ENCODE data around the gene MAVS.
"Not testable (repeated sequence)": the region's sequence is repeated elsewhere in the genome, so short reads cannot be mapped to it uniquely, and the experiment has no call there.

MAVS gene

GRCh38 chr20:3843990-3844619, 2.5 kb upstream of the MAVS start:
- not testable (repeated sequence) for H3K4me3 Mint-ChIP-seq
- H3K36me3 Mint-ChIP-seq (ENCODE audit: insufficient read depth) = peaks cover 10% of the 10 kb centered on the region

GRCh38 chr20:3846378-3846739, 275 bp upstream of the MAVS start:
- no peak for DNase-seq
- Mint-ChIP-seq H3K27ac (peak overlapping the region; percentile 94), H3K27me3 (no peaks in the 10 kb centered on the region), H3K9me3 (no peaks in the 10 kb centered on the region), H3K36me3 (ENCODE audit: insufficient read depth) (peaks cover 16% of the 10 kb centered on the region), H3K4me3 (peak overlapping the region; percentile 88 to 90), H3K4me1 (ENCODE audit: low read depth in 2 of 2) (peaks cover 19% of the 10 kb centered on the region in 2 donors)
- ATAC-seq (replicated peaks) = no peak

More at GRCh38 chr20:3843990-3844619, 2.5 kb upstream of the MAVS start:
- ATAC-seq (replicated peaks); H3K9me3 Mint-ChIP-seq; H3K27me3 Mint-ChIP-seq; H3K27ac Mint-ChIP-seq; DNase-seq: not testable (repeated sequence)
- peaks cover 13 to 19% of the 10 kb centered on the region in 2 donors for H3K4me1 Mint-ChIP-seq (ENCODE audit: low read depth in 2 of 2)

DNA sequence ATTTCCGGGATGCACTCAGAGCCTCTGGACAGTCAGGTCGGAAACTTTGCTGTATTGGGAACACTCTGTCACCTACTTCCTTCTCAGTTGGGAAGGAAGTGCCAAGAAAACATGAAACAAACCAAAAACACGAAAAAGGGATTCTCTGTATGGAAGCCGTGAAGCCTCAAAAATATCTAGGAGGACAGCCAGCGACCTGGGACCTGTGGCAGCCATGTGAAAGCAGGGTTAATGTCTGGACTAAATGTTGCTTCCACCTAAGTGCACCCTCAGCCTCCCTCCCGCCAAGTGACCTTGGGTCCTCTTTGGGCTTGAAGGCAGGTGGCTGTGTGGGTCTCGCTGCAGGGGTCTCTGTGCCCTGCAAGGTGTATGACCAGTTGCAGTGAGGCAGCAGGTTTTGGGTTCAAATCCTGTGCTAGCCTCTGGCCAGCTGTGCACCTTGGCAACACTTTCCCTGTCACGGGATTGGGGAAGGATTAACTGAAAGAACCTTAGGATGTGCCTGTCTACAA, 851 bp downstream of the MAVS start:
- DNase-seq = no peak
- Mint-ChIP-seq H3K4me3 (peak overlapping the region; percentile 88 to 90), H3K36me3 (ENCODE audit: insufficient read depth) (peaks cover 16% of the 10 kb centered on the region), H3K4me1 (ENCODE audit: low read depth in 2 of 2) (peaks cover 19% of the 10 kb centered on the region in 2 donors), H3K27ac (peak overlapping the region; percentile 94), H3K27me3 (no peaks in the 10 kb centered on the region), H3K9me3 (no peaks in the 10 kb centered on the region)
- no peak for ATAC-seq (replicated peaks)

GRCh38 chr20:3848565-3848964, 1.9 kb downstream of the MAVS start:
- Mint-ChIP-seq H3K4me1 (ENCODE audit: low read depth in 2 of 2) (peaks cover 19% of the 10 kb centered on the region in 2 donors), H3K9me3 (no peaks in the 10 kb centered on the region), H3K36me3 (ENCODE audit: insufficient read depth) (peaks cover 16% of the 10 kb centered on the region), H3K4me3 (peak overlapping the region; percentile 88 to 90), H3K27me3 (no peaks in the 10 kb centered on the region), H3K27ac (peak overlapping the region; percentile 83 to 94)
- DNase-seq = no peak
- no peak for ATAC-seq (replicated peaks)

DNA sequence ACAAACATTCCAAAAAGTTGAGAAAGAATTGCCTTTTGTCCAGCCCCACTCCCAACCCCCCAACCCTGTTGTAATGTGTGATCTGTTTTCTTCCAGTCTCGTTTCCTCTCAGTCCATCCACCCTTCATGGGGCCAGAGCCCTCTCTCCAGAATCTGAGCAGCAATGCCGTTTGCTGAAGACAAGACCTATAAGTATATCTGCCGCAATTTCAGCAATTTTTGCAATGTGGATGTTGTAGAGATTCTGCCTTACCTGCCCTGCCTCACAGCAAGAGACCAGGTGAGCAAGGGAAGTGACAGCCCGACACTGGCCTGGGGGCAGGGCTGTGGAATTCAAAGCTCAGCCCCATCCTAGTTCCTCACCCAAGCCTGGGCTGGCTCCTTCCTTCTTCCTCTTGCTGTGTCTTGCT, 7.8 kb downstream of the MAVS start:
- Mint-ChIP-seq H3K36me3 (ENCODE audit: insufficient read depth) (peaks cover 55% of the 10 kb centered on the region), H3K4me1 (ENCODE audit: low read depth in 2 of 2) (peaks cover 11% of the 10 kb centered on the region in 2 donors), H3K4me3 (no peak overlapping the region), H3K27ac (peak overlapping the region in 1 of 2 donors; percentile 21), H3K27me3 (no peaks in the 10 kb centered on the region), H3K9me3 (no peaks in the 10 kb centered on the region)
- ATAC-seq (replicated peaks) (no peak), DNase-seq (no peak)

GRCh38 chr20:3857405-3857804, 10.8 kb downstream of the MAVS start:
- no peak overlapping the region for H3K27ac Mint-ChIP-seq

GRCh38 chr20:3858689-3859088, 12.1 kb downstream of the MAVS start:
- H3K36me3 Mint-ChIP-seq (ENCODE audit: insufficient read depth) = peaks cover 76% of the 10 kb centered on the region
- H3K4me3 Mint-ChIP-seq = no peak overlapping the region
- no peak overlapping the region for H3K27ac Mint-ChIP-seq
- DNase-seq (no peak), ATAC-seq (replicated peaks) (no peak)
- H3K27me3 Mint-ChIP-seq = no peaks in the 10 kb centered on the region
- peaks cover 7 to 12% of the 10 kb centered on the region in 2 donors for H3K4me1 Mint-ChIP-seq (ENCODE audit: low read depth in 2 of 2)
- H3K9me3 Mint-ChIP-seq = no peaks in the 10 kb centered on the region

More at GRCh38 chr20:3857405-3857804, 10.8 kb downstream of the MAVS start:
- DNase-seq (no peak), ATAC-seq (replicated peaks) (no peak)
- Mint-ChIP-seq H3K9me3 (no peaks in the 10 kb centered on the region), H3K36me3 (ENCODE audit: insufficient read depth) (peaks cover 69% of the 10 kb centered on the region), H3K27me3 (no peaks in the 10 kb centered on the region), H3K4me3 (no peak overlapping the region), H3K4me1 (ENCODE audit: low read depth in 2 of 2) (peaks cover 7 to 12% of the 10 kb centered on the region in 2 donors)

DNA sequence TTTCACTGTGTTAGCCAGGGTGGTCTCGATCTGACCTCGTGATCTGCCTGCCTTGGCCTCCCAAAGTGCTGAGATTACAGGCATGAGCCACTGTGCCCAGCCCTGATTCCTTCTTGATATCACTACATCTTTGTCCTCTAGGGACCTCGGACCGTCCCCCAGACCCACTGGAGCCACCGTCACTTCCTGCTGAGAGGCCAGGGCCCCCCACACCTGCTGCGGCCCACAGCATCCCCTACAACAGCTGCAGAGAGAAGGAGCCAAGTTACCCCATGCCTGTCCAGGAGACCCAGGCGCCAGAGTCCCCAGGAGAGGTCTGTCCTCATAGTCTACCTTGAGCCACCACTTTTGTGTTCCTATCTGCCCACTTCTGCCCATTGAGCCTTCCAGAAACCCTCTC, 14.6 kb downstream of the MAVS start:
- peak overlapping the region in 1 of 2 donors; percentile 90 for H3K27ac Mint-ChIP-seq
- peaks cover 64% of the 10 kb centered on the region for H3K36me3 Mint-ChIP-seq (ENCODE audit: insufficient read depth)
- peaks cover 0 to 9% of the 10 kb centered on the region in 2 donors for H3K4me1 Mint-ChIP-seq (ENCODE audit: low read depth in 2 of 2)
- no peak overlapping the region for H3K4me3 Mint-ChIP-seq
- H3K9me3 Mint-ChIP-seq = no peaks in the 10 kb centered on the region
- no peaks in the 10 kb centered on the region for H3K27me3 Mint-ChIP-seq
- DNase-seq (no peak), ATAC-seq (replicated peaks) (no peak)

DNA sequence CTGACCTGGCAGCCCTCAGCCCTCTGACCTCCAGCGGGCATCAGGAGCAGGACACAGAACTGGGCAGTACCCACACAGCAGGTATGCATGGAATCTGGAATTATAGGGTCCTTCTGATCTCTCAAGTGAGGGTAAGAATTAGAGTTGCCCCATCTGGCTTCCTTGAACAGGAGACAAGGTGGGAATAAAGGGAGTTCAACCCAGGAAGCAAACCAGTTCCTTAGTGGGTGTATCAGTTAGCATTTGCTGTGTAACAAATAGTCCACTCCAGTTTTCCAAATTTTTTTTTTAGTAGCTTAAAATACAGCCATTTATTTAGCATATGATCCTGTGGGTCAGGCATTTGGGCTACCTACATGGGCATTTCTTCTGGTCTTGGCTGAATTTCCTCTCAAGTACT, 15.7 kb downstream of the MAVS start:
- DNase-seq = no peak
- Mint-ChIP-seq H3K4me1 (ENCODE audit: low read depth in 2 of 2) (peaks cover 0 to 5% of the 10 kb centered on the region in 2 donors), H3K36me3 (ENCODE audit: insufficient read depth) (peaks cover 57% of the 10 kb centered on the region), H3K9me3 (no peaks in the 10 kb centered on the region), H3K4me3 (no peak overlapping the region), H3K27ac (peak overlapping the region; percentile 59 to 90), H3K27me3 (no peaks in the 10 kb centered on the region)
- no peak for ATAC-seq (replicated peaks)

DNA sequence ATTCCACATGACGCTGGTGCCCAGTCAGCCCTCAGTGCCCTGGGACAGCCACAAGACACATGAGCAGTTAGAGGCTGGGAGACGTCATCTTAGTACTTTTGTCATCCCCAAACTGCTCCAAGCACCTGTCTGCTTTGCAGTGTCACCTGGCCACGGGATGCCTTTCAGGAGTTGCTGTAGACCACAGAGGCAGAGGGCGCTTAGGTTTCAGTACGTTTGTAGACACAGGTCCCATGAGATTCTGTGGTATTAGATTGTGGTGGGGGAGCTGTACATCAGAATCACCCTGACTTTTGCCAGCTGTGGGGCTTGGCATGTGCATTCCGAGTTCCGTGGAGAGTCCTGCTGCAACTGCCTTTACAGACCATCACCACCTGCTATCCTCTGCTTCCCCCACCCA, 16.7 kb downstream of the MAVS start:
- no peak for ATAC-seq (replicated peaks)

DNA sequence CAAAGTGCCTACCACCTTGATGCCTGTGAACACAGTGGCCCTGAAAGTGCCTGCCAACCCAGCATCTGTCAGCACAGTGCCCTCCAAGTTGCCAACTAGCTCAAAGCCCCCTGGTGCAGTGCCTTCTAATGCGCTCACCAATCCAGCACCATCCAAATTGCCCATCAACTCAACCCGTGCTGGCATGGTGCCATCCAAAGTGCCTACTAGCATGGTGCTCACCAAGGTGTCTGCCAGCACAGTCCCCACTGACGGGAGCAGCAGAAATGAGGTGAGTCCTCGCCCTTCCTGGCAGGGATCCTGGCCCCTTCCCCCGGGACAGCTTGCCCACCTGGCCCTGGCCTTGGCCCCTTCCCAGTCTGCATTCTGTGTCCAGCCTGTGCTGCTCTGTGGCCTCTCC, 17.9 kb downstream of the MAVS start:
- Mint-ChIP-seq H3K9me3 (no peaks in the 10 kb centered on the region), H3K4me3 (no peak overlapping the region), H3K36me3 (ENCODE audit: insufficient read depth) (peaks cover 36% of the 10 kb centered on the region), H3K4me1 (ENCODE audit: low read depth in 2 of 2) (peaks cover 0 to 1% of the 10 kb centered on the region in 2 donors), H3K27ac (no peak overlapping the region), H3K27me3 (no peaks in the 10 kb centered on the region)
- no peak for DNase-seq
- no peak for ATAC-seq (replicated peaks)

More for the DNA sequence above, 16.7 kb downstream of the MAVS start:
- no peaks in the 10 kb centered on the region for H3K9me3 Mint-ChIP-seq
- H3K27ac Mint-ChIP-seq = peak overlapping the region in 1 of 2 donors; percentile 13
- H3K4me1 Mint-ChIP-seq (ENCODE audit: low read depth in 2 of 2) = peaks cover 0 to 1% of the 10 kb centered on the region in 2 donors
- no peak for DNase-seq
- no peak overlapping the region for H3K4me3 Mint-ChIP-seq
- H3K36me3 Mint-ChIP-seq (ENCODE audit: insufficient read depth) = peaks cover 47% of the 10 kb centered on the region
- H3K27me3 Mint-ChIP-seq = no peaks in the 10 kb centered on the region

- Mint-ChIP-seq H3K27ac (peak overlapping the region in 1 of 2 donors; percentile 32), H3K36me3 (ENCODE audit: insufficient read depth) (peaks cover 32% of the 10 kb centered on the region), H3K4me1 (ENCODE audit: low read depth in 2 of 2) (peaks cover 0 to 1% of the 10 kb centered on the region in 2 donors), H3K9me3 (no peaks in the 10 kb centered on the region), H3K27me3 (no peaks in the 10 kb centered on the region), H3K4me3 (no peak overlapping the region)
- DNase-seq (no peak), ATAC-seq (replicated peaks) (no peak)
Measured at GRCh38 chr20:3865152-3865886, 18.7 kb downstream of the MAVS start.

- H3K4me3 Mint-ChIP-seq = no peak overlapping the region
- DNase-seq = no peak
- peaks cover 0 to 1% of the 10 kb centered on the region in 2 donors for H3K4me1 Mint-ChIP-seq (ENCODE audit: low read depth in 2 of 2)
- ATAC-seq (replicated peaks) = no peak
- peaks cover 27% of the 10 kb centered on the region for H3K36me3 Mint-ChIP-seq (ENCODE audit: insufficient read depth)
- H3K9me3 Mint-ChIP-seq = no peaks in the 10 kb centered on the region
- H3K27ac Mint-ChIP-seq = no peak overlapping the region
- H3K27me3 Mint-ChIP-seq = no peaks in the 10 kb centered on the region
Measured at GRCh38 chr20:3865887-3866407, 19.3 kb downstream of the MAVS start.

All from effector memory CD8-positive, alpha-beta T cell (primary cell).